ENCODE measurements around the gene RBM10. TPM values are rescaled to one million over a fixed set of nuclear protein-coding genes. Genes with fewer than 3 reads are reported as not detected.
A peak's percentile ranks its signal among the peaks of the same experiment; 100 is the strongest.

Gene RBM10
- total RNA-seq, 4 donors from 2014 or later: 27.9 to 33.1 (median 30.2) TPM

DNA sequence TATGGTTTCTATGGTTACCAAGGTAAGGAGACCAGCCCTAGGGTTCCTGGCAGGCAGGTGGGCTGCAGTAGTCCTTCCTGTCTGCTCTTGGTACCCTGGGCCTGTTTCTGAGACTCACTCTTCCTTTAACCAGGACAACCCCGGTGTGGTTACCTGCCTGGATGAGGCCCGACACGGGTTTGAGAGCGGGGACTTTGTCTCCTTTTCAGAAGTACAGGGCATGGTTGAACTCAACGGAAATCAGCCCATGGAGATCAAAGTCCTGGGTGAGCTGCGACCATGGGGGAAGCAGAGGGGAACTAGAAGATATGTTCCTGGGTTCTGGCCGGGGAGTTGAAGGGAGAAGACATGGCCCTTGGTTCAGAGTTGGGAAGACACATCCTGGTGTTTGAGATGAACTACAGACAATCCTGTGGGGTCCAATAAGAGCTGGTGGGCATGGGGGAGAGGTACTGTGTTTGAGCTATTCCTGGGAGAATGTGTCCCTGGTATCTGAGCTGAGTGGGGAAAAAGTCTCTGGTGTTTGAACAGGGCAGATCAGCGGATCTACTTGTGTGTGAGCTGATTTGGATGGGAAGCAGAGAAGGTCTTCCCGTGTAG lies 56.4 kb downstream of the RBM10 start:
- H3K4me3 ChIP-seq: no peak overlapping the region
- H3K4me1 ChIP-seq: peaks cover 30% of the 10 kb centered on the region
- H3K27ac ChIP-seq: peak overlapping the region; percentile 74
- peaks cover 77% of the 10 kb centered on the region for H3K36me3 ChIP-seq
- WGBS: 87% methylated on average over 8 of the region's 9 CpGs
- TF ChIP-seq POLR2AphosphoS5 (IDR thresholded peaks at IDR 0.05): no peak
- no peak for TF ChIP-seq POLR2A (IDR thresholded peaks at IDR 0.05)
- no peak for TF ChIP-seq CTCF (IDR thresholded peaks at IDR 0.05)
- no peak for TF ChIP-seq EP300 (IDR thresholded peaks at IDR 0.05)
- no peak for DNase-seq (ENCODE audit: low spot score in 2 of 2)
- H3K27me3 ChIP-seq: no peaks in the 10 kb centered on the region
- H3K9me3 ChIP-seq: no peaks in the 10 kb centered on the region

DNA sequence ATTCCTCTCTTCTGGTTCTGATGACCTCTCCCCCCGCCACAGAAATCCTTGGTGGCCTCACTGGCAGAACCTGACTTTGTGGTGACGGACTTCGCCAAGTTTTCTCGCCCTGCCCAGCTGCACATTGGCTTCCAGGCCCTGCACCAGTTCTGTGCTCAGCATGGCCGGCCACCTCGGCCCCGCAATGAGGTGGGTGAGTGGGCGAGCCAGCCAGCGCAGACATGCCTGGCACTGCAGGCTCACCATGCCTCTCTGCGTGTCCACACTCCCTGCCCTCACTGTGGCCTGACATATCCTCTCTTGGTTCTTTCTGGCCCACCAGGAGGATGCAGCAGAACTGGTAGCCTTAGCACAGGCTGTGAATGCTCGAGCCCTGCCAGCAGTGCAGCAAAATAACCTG lies 57.3 kb downstream of the RBM10 start:
- Histone ChIP-seq H3K36me3 (peaks cover 85% of the 10 kb centered on the region), H3K4me3 (no peak overlapping the region), H3K27ac (no peak overlapping the region), H3K4me1 (peaks cover 21% of the 10 kb centered on the region), H3K9me3 (no peaks in the 10 kb centered on the region), H3K27me3 (no peaks in the 10 kb centered on the region)
- DNase-seq (ENCODE audit: low spot score in 2 of 2): no peak
- TF ChIP-seq EP300 (IDR thresholded peaks at IDR 0.05): no peak
- no peak for TF ChIP-seq CTCF (IDR thresholded peaks at IDR 0.05)
- no peak for TF ChIP-seq POLR2A (IDR thresholded peaks at IDR 0.05)
- TF ChIP-seq POLR2AphosphoS5 (IDR thresholded peaks at IDR 0.05): no peak
- WGBS: 96% methylated on average over 10 of the region's 11 CpGs

- no peak for DNase-seq (ENCODE audit: low spot score in 2 of 2)
- TF ChIP-seq POLR2AphosphoS5 (IDR thresholded peaks at IDR 0.05): no peak
- TF ChIP-seq POLR2A (IDR thresholded peaks at IDR 0.05): no peak
- TF ChIP-seq EP300 (IDR thresholded peaks at IDR 0.05): no peak
- no peak for TF ChIP-seq CTCF (IDR thresholded peaks at IDR 0.05)
Measured at GRCh38 chrX:47202877-47203276, 57.9 kb downstream of the RBM10 start.

GRCh38 chrX:47204970-47205369 lies 59.9 kb downstream of the RBM10 start:
- Histone ChIP-seq H3K27me3 (no peaks in the 10 kb centered on the region), H3K9me3 (no peaks in the 10 kb centered on the region), H3K27ac (no peak overlapping the region), H3K36me3 (peaks cover 91% of the 10 kb centered on the region), H3K4me3 (no peak overlapping the region), H3K4me1 (peaks cover 8% of the 10 kb centered on the region)
- DNase-seq (ENCODE audit: low spot score in 2 of 2): no peak
- no peak for TF ChIP-seq EP300 (IDR thresholded peaks at IDR 0.05)
- no peak for TF ChIP-seq POLR2AphosphoS5 (IDR thresholded peaks at IDR 0.05)
- 74% methylated on average over 5 of the region's 5 CpGs for WGBS

More at GRCh38 chrX:47202877-47203276, 57.9 kb downstream of the RBM10 start:
- Histone ChIP-seq H3K27ac (no peak overlapping the region), H3K27me3 (no peaks in the 10 kb centered on the region), H3K36me3 (peaks cover 90% of the 10 kb centered on the region), H3K9me3 (no peaks in the 10 kb centered on the region), H3K4me1 (peaks cover 17% of the 10 kb centered on the region), H3K4me3 (no peak overlapping the region)
- 56% methylated on average over 3 of the region's 4 CpGs for WGBS

DNA sequence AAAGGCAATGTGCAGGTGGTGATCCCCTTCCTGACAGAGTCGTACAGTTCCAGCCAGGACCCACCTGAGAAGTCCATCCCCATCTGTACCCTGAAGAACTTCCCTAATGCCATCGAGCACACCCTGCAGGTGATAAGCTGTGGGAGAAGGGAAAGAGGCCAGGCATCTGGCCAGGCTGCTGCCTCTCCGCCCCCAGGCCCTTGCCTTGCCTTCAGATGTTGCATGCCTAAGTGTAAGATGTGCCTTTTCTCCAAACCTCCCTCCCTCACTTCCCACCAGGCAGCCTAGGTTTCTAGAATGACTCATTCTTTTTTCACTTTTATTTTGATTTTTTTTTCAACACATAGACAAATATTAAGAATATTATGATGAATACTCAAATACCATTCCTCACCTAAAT lies 61.3 kb downstream of the RBM10 start:
- WGBS: 58% methylated on average over 3 of the region's 3 CpGs
- Histone ChIP-seq H3K9me3 (no peaks in the 10 kb centered on the region), H3K27me3 (no peaks in the 10 kb centered on the region), H3K27ac (no peak overlapping the region), H3K36me3 (peaks cover 84% of the 10 kb centered on the region), H3K4me3 (no peak overlapping the region), H3K4me1 (no peaks in the 10 kb centered on the region)
- TF ChIP-seq EP300 (IDR thresholded peaks at IDR 0.05): no peak
- TF ChIP-seq POLR2AphosphoS5 (IDR thresholded peaks at IDR 0.05): no peak
- DNase-seq (ENCODE audit: low spot score in 2 of 2): no peak

- H3K36me3 ChIP-seq: peaks cover 76% of the 10 kb centered on the region
Measured at GRCh38 chrX:47208108-47208507, 63.1 kb downstream of the RBM10 start.

More at GRCh38 chrX:47208108-47208507, 63.1 kb downstream of the RBM10 start:
- DNase-seq (ENCODE audit: low spot score in 2 of 2): no peak
- Histone ChIP-seq H3K9me3 (no peaks in the 10 kb centered on the region), H3K4me3 (no peak overlapping the region), H3K27me3 (no peaks in the 10 kb centered on the region), H3K27ac (no peak overlapping the region), H3K4me1 (no peaks in the 10 kb centered on the region)
- 85% methylated on average over 12 of the region's 12 CpGs for WGBS
- no peak for TF ChIP-seq POLR2AphosphoS5 (IDR thresholded peaks at IDR 0.05)
- no peak for TF ChIP-seq EP300 (IDR thresholded peaks at IDR 0.05)
- no peak for TF ChIP-seq CTCF (IDR thresholded peaks at IDR 0.05)
- no peak for TF ChIP-seq POLR2A (IDR thresholded peaks at IDR 0.05)

All from suprapubic skin (tissue), 4 donors.